Ovary (tissue), 3 donors: ENCODE data around the gene ACTBL2.

Experiments used
- CTCF ChIP-seq, 3 donors: fragments of 450-650 bp in 2 of 3; fragments of 200-600 bp in 1 of 3; IDR thresholded peaks; one replicate each; pipeline versions ENCODE4 v1.5.1 to v1.8.0; 2016 to 2022; ENCODE audit warnings: antibody characterized with exemption in 3 of 3, mild to moderate bottlenecking in 1 of 3
- POLR2A ChIP-seq: fragments of 450-650 bp; IDR thresholded peaks from one replicate; pipeline ENCODE4 v1.6.1; 2017; ENCODE audit warnings: antibody characterized with exemption, mild to moderate bottlenecking, moderate library complexity
- donor health status: DM: no; HTN: no; CAD: no.

- TF ChIP-seq CTCF (IDR thresholded peaks at IDR 0.05) = no peak
- no peak for TF ChIP-seq POLR2A
Measured at GRCh38 chr5:57511321-57511720, 28.7 kb upstream of the ACTBL2 start.
